ENCODE measurements around the gene GMPR. TPM values are rescaled to one million over a fixed set of nuclear protein-coding genes. Genes with fewer than 3 reads are reported as not detected.

Gene GMPR
- total RNA-seq = under 1 TPM; 0.68 to 0.97 TPM

GRCh38 chr6:16238057-16238962, at the start of gene GMPR:
TSS of gene GMPR (plus strand) at chr6:16238587. CDS start at chr6:16238694, 107 bp downstream.
- H3K27me3 Mint-ChIP-seq = peaks cover 40% of the 10 kb centered on the region
- H3K27ac Mint-ChIP-seq = no peak within 1 kb of the TSS
- H3K36me3 Mint-ChIP-seq = no peaks in the 10 kb centered on the region
- ChIA-PET POLR2A (no interaction called here), CTCF (interaction anchor here (1.0 to 1.1 kb wide), 3 partner anchors 24 to 713 kb away, joined by 3 to 8 read pairs (median 4); no protein-coding TSS in a partner anchor)
- peak; percentile 82 for DNase-seq
- H3K4me3 Mint-ChIP-seq = peak within 1 kb of the TSS; percentile 75
- H3K4me1 Mint-ChIP-seq (ENCODE audit: low read depth) = peaks cover 23% of the 10 kb centered on the region
- H3K9me3 Mint-ChIP-seq = no peaks in the 10 kb centered on the region
- intact Hi-C loops (cut with micrococcal nuclease) = no loop called here

DNA sequence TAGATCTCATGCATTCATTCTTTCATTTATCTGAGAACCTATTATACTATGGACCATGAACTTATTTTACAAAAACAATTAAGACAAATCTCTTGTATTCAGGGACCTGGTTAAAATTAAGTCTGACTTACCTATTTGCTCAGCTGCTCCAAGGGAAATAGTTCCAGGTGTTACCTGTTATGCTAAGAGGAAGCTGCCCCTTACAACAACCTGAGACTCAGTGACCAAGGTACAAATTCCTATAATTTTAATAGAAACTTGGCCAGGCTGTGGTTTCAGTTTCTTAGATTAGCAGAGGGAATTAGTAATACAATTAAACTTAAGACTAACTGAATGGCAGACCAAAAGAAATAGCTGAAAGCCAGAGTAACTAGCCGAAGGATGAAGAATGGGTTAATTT, 48.2 kb upstream of the GMPR start:
- Mint-ChIP-seq H3K27ac (no peak overlapping the region), H3K27me3 (peaks cover 16% of the 10 kb centered on the region), H3K36me3 (no peaks in the 10 kb centered on the region), H3K4me3 (no peak overlapping the region), H3K4me1 (ENCODE audit: low read depth) (no peaks in the 10 kb centered on the region), H3K9me3 (no peaks in the 10 kb centered on the region)
- DNase-seq = no peak
- CTCF ChIA-PET = interaction anchor here (1.5 to 3.6 kb wide), 2 partner anchors 16 to 499 kb away, joined by 4 to 8 read pairs; no protein-coding TSS in a partner anchor
- intact Hi-C loops (cut with micrococcal nuclease) = no loop called here
- POLR2A ChIA-PET = no interaction called here

DNA sequence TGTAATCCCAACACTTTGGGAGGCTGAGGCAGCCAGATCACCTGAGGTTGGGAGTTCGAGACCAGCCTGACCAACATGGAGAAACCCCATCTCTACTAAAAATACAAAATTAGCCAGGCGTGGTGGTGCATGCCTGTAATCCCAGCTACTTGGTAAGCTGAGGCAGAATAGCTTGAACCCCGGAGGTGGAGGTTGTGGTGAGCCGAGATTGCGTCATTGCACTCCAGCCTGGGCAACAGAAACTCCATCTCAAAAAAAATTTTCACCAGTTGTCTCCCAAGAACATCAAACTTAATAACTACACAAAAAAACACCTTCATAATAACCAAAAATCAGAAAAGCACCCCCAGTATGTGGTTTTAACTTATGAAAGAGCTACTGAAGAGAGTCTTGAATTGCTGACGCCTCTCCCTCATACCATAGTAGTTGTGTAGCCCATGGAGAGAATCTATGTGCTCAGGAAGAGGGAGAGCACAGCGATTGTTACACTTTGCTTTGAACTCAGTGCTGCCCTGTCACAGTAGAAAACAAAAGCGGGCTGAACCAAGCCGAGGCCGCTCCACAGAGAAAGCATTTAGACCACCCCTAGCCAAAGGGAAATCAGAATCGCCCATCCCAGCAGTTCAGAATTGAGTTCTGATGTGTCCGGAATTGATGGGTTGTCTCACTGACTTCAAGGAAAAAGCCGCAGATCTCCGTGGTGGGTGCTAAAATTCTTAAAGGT, 42.0 kb upstream of the GMPR start:
- Mint-ChIP-seq H3K36me3 (no peaks in the 10 kb centered on the region), H3K27me3 (peaks cover 22% of the 10 kb centered on the region), H3K4me1 (ENCODE audit: low read depth) (no peaks in the 10 kb centered on the region), H3K27ac (no peak overlapping the region), H3K9me3 (no peaks in the 10 kb centered on the region), H3K4me3 (no peak overlapping the region)
- POLR2A ChIA-PET = no interaction called here
- no peak for DNase-seq
- CTCF ChIA-PET = interaction anchor here (1.2 to 3.8 kb wide), 3 partner anchors 10 to 505 kb away, joined by 4 to 16 read pairs (median 5); no protein-coding TSS in a partner anchor
- intact Hi-C loops (cut with micrococcal nuclease) = no loop called here

DNA sequence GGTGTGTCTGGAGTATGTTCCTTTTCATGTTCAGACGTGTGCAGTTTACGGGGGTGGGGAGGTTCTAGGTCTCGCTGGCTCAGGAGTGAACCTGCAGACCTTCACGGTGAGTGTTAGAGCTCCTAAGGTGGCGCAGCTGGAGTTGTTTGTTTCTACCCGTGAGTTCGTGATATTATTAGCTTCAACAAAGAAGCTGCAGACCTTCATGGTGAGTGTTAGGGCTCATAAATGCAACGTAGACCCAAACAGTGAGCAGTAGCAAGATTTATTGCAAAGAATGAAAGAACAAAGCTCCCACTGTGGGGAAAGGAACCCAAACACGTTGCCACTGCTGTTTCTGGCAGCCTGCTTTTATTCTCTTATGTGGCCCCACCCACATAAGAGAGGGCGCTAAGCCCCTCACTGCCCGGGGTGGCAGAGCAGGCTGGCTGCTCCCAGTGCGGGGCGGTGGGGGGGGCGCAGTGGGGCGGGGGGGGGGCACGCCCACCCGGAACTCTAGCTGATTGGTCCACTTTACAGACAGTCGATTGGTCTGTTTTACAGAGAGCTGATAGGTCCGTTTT, 41.3 kb upstream of the GMPR start:
- Mint-ChIP-seq H3K27me3 (peaks cover 22% of the 10 kb centered on the region), H3K27ac (no peak overlapping the region), H3K4me1 (ENCODE audit: low read depth) (no peaks in the 10 kb centered on the region), H3K4me3 (no peak overlapping the region), H3K36me3 (no peaks in the 10 kb centered on the region), H3K9me3 (no peaks in the 10 kb centered on the region)
- intact Hi-C loops (cut with micrococcal nuclease) = no loop called here
- CTCF ChIA-PET = interaction anchor here (1.0 to 3.8 kb wide), 3 partner anchors 9 to 14 kb away, joined by 3 to 16 read pairs (median 4); no protein-coding TSS in a partner anchor
- no peak for DNase-seq
- POLR2A ChIA-PET = no interaction called here

DNA sequence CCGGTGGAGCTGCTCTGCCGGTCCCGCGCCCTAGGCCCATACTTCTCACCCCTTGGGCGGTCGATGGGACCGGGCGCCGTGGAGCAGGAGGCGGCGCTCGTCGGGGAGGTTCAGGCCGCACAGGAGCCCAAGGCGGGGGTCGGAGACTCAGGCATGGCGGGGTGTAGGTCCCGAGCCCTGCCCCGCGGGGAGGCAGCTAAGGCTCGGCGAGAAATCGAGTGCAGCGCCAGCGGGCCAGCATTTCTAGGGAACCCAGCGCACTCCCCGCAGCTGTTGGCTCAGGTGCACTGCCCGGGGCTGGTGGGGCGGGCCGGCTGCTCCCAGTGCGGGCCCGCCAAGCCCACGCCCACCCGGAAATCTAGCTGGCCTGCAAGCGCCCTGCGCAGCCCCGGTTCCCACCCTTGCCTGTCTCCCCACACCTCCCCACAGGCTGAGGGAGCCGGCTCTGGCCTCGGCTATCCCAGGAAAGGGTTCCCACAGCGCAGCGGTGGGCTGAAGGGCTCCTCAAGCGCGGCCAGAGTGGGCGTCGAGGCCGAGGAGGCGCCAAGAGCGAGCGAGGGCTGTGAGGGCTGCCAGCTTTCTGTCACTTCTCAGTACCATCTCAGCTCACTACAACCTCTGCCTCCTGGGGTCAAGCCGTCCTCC, 40.2 kb upstream of the GMPR start:
- intact Hi-C loops (cut with micrococcal nuclease) = no loop called here
- no peak for DNase-seq
- Mint-ChIP-seq H3K4me3 (no peak overlapping the region), H3K4me1 (ENCODE audit: low read depth) (no peaks in the 10 kb centered on the region), H3K9me3 (no peaks in the 10 kb centered on the region), H3K36me3 (no peaks in the 10 kb centered on the region), H3K27ac (no peak overlapping the region), H3K27me3 (peaks cover 20% of the 10 kb centered on the region)
- CTCF ChIA-PET = interaction anchor here (1.0 to 3.8 kb wide), 3 partner anchors 8 to 15 kb away, joined by 3 to 16 read pairs (median 4); no protein-coding TSS in a partner anchor
- POLR2A ChIA-PET = no interaction called here

GRCh38 chr6:16199804-16200203, 38.6 kb upstream of the GMPR start:
- Mint-ChIP-seq H3K9me3 (no peaks in the 10 kb centered on the region), H3K4me1 (ENCODE audit: low read depth) (no peaks in the 10 kb centered on the region), H3K36me3 (no peaks in the 10 kb centered on the region), H3K4me3 (no peak overlapping the region), H3K27ac (no peak overlapping the region), H3K27me3 (peaks cover 12% of the 10 kb centered on the region)
- CTCF ChIA-PET = interaction anchor here (0.7 to 3.8 kb wide), 5 partner anchors 17 to 505 kb away, joined by 3 to 16 read pairs (median 3); partner anchors contain the start of gene GMPR
- POLR2A ChIA-PET = no interaction called here
- intact Hi-C loops (cut with micrococcal nuclease) = no loop called here
- DNase-seq = no peak

DNA sequence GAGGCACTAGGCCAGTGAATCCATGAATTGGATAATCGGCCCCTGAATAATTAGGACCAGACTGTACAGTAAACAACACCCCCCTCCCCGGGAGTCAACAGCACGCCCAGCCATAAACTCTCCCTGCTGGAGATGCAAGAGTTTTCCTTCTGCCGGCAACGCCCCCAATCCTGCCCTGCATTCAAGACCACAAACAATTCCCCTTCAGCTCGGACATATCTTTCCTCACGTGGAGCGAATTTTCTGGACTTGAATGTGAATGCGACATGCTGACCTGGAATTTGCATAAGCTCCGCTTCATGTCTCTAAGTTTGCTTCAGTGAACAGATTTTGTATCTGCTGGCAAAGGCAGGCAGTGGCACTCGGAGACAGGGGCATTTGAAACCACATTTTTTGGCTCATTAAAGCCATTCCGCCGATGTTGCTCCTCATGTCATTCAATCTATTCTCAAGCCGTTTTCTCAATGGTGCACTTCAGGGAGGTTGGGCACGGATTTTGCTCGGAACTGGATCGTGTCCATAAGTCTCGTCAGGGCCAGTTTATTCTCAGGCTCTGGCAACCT, 38.0 kb upstream of the GMPR start:
- H3K4me3 Mint-ChIP-seq = no peak overlapping the region
- no peaks in the 10 kb centered on the region for H3K36me3 Mint-ChIP-seq
- ChIA-PET POLR2A (no interaction called here), CTCF (interaction anchor here (0.7 to 3.8 kb wide), 4 partner anchors 17 to 307 kb away, joined by 3 to 16 read pairs (median 3); partner anchors contain the start of gene GMPR)
- peaks cover 9% of the 10 kb centered on the region for H3K27me3 Mint-ChIP-seq
- no peaks in the 10 kb centered on the region for H3K4me1 Mint-ChIP-seq (ENCODE audit: low read depth)
- no peak overlapping the region for H3K27ac Mint-ChIP-seq
- DNase-seq = no peak
- intact Hi-C loops (cut with micrococcal nuclease) = no loop called here
- H3K9me3 Mint-ChIP-seq = no peaks in the 10 kb centered on the region

DNA sequence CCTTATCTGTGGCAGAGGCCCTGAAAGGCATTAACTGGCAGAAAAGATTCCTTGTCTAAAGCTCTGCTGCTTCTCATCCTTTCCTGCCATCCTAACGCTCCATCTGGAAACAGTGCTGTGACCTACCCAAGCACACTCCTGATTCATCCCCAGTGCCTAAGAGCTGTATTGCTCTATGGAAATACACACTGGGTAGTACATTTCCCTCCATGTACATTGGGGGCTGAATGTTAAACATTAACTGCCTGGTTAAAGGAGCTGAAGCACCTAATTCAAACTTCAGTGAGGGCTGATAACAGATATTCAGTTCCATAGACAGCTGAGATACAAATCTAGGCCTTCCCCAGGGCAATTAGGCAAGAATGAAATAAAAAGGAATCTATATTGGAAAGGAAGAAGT, 36.7 kb upstream of the GMPR start:
- Mint-ChIP-seq H3K36me3 (no peaks in the 10 kb centered on the region), H3K9me3 (no peaks in the 10 kb centered on the region), H3K4me1 (ENCODE audit: low read depth) (peaks cover 2% of the 10 kb centered on the region), H3K27ac (no peak overlapping the region), H3K27me3 (peaks cover 12% of the 10 kb centered on the region), H3K4me3 (no peak overlapping the region)
- no peak for DNase-seq
- intact Hi-C loops (cut with micrococcal nuclease) = no loop called here
- ChIA-PET POLR2A (interaction anchor here (0.5 kb wide), 1 partner anchor 15 kb away, joined by 3 read pairs; no protein-coding TSS in a partner anchor), CTCF (interaction anchor here (1.4 to 7.1 kb wide), 2 partner anchors 9 to 18 kb away, joined by 5 to 40 read pairs; no protein-coding TSS in a partner anchor)

GRCh38 chr6:16204653-16205376, 33.6 kb upstream of the GMPR start:
- intact Hi-C loops (cut with micrococcal nuclease) = no loop called here

DNA sequence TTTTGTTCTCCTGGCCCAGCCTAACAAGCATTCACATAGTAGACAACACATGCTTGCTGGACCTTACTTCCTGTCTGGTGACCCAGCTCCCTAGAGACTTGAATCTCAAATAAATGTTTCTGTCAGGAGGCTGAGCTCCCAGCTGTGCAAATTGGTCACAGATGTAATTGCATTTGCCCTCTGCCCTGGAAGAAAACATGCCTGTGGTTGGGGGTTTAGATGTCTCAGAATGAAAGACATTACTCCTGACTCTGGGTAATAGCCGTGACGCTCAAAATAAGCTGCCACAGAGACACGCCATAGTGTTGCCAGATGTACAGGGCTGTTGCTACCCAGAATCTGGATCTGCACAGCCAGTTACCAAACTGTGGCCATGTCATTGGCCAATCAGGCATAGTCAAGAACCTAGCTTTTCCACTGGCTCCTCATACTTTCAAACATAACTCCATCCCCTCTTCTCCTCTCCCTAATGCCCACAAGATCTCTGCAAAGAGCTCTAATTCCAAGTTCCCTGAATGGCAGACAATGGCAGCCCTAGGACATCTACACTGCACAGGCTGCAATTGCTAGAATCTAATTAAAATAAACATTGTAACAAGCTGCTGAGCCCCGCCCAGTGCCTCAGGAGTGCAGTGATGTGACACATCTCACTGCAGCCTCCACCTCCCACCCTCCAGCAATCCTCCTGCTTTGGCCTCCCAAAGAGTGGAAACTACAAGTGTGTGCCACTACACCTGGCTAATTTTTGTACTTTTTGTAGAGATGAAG, 32.8 kb upstream of the GMPR start:
- no peak overlapping the region for H3K27ac Mint-ChIP-seq
- no peaks in the 10 kb centered on the region for H3K36me3 Mint-ChIP-seq
- no peak for DNase-seq
- POLR2A ChIA-PET = no interaction called here
- H3K9me3 Mint-ChIP-seq = no peaks in the 10 kb centered on the region
- intact Hi-C loops (cut with micrococcal nuclease) = loop anchor here (1.0 kb wide), 1 partner anchor 514 kb away; no protein-coding TSS in a partner anchor
- no peak overlapping the region for H3K4me3 Mint-ChIP-seq
- CTCF ChIA-PET = interaction anchor here (0.6 to 7.1 kb wide), 23 partner anchors 8 to 655 kb away, joined by 3 to 63 read pairs (median 3); no protein-coding TSS in a partner anchor
- peaks cover 2% of the 10 kb centered on the region for H3K4me1 Mint-ChIP-seq (ENCODE audit: low read depth)
- peaks cover 17% of the 10 kb centered on the region for H3K27me3 Mint-ChIP-seq

More at GRCh38 chr6:16204653-16205376, 33.6 kb upstream of the GMPR start:
- Mint-ChIP-seq H3K4me3 (no peak overlapping the region), H3K36me3 (no peaks in the 10 kb centered on the region), H3K9me3 (no peaks in the 10 kb centered on the region), H3K27ac (no peak overlapping the region), H3K4me1 (ENCODE audit: low read depth) (peaks cover 2% of the 10 kb centered on the region), H3K27me3 (peaks cover 17% of the 10 kb centered on the region)
- ChIA-PET POLR2A (no interaction called here), CTCF (interaction anchor here (0.6 to 7.1 kb wide), 13 partner anchors 9 to 543 kb away, joined by 3 to 63 read pairs (median 3); partner anchors contain the start of gene MYLIP)
- no peak for DNase-seq

Data from activated CD4-positive, alpha-beta memory T cell treated with anti-CD3 and anti-CD28 coated beads for 36 hours (primary cell).